Measurements from ENCODE around the gene HOXA5.

GRCh38 chr7:27151931-27152815 is 8.7 kb upstream of the HOXA5 start, which contains the start of gene HOXA3:
- peak; percentile 72 to 75 for TF ChIP-seq POLR2A (IDR thresholded peaks at IDR 0.05)
- no peak for TF ChIP-seq CTCF (IDR thresholded peaks at IDR 0.05)
